ENCODE results near the gene TMBIM1. TPM values are rescaled to one million over a fixed set of nuclear protein-coding genes. Genes with fewer than 3 reads are reported as not detected.

TMBIM1 gene
- polyA plus RNA-seq, 1 donor = 236 TPM

DNA sequence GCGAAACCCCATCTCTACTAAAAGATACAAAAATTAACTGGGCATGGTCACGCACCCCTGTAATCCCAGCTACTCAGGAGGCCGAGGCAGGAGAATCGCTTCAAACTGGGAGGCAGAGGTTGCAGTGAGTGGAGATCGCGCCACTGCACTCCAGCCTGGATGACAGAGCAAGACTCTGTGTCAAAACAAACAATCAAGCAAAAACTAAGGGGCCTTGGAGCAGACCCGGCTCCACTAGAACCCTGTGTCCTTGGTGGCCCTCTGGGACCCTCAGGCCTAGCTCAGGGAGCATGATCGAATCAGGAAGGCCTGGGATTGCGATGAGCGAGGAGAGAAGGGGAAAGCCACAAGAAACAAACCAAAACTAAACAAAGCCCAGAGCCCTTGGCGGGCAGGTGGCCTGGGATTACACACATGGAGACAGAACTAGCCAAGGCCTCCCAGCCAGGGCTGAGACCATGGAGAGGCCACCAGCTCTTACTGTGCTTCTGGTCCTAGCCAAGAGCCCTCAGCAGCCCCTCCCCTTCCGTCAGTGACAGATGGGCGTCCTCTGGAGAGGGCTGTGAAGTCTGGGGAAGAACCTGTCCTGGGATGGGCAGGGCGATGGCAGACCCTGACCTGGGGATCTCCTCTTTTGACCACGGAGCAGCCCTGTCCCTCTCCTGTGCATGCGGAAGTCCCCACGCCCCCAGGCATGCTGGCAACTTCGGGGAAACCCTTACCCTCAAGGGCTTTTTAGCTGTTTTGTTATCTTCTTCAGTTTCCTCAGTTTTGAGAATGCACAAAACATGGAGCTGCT, 36.9 kb upstream of the TMBIM1 start:
- H3K4me3 ChIP-seq (ENCODE audit: low read length) = no peak overlapping the region
- no peaks in the 10 kb centered on the region for H3K9me3 ChIP-seq (ENCODE audit: control insufficient read depth, low read depth, low read length)
- no peaks in the 10 kb centered on the region for H3K27me3 ChIP-seq (ENCODE audit: control insufficient read depth, insufficient read depth, low read length)
- WGBS (ENCODE audit: insufficient coverage, low lambda C conversion rate) = no CpG with 5 or more reads among the region's 18 CpGs
- no peak overlapping the region for H3K27ac ChIP-seq (ENCODE audit: low read length)
- peaks cover 9% of the 10 kb centered on the region for H3K36me3 ChIP-seq (ENCODE audit: control insufficient read depth, insufficient read depth, low read length)
- peaks cover 40% of the 10 kb centered on the region for H3K4me1 ChIP-seq (ENCODE audit: control insufficient read depth, insufficient read depth, low read length)
- DNase-seq = no peak

DNA sequence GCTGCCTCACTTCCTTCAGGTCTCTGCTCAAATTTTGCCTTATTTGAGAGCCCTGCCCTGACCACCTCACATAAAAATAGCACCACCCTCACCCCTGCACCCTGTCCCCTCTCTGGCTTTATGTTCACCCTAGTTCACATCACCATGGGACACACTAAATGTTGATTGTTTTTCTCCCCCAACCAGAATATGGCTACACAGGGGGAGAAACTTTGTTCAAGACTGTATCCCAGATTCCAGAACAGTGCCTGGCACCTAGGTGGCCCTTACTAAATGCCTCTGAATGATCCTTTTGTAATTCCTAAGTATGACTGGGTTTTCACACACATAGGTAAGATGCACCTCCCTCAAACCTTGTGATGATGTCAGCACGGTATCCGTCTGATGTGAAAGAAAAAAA, 36.0 kb upstream of the TMBIM1 start:
- WGBS (ENCODE audit: insufficient coverage, low lambda C conversion rate) = no CpG with 5 or more reads among the region's 2 CpGs
- H3K9me3 ChIP-seq (ENCODE audit: control insufficient read depth, low read depth, low read length) = no peaks in the 10 kb centered on the region
- H3K4me1 ChIP-seq (ENCODE audit: control insufficient read depth, insufficient read depth, low read length) = peaks cover 45% of the 10 kb centered on the region
- peak overlapping the region; percentile 62 for H3K27ac ChIP-seq (ENCODE audit: low read length)
- no peak overlapping the region for H3K4me3 ChIP-seq (ENCODE audit: low read length)
- H3K36me3 ChIP-seq (ENCODE audit: control insufficient read depth, insufficient read depth, low read length) = peaks cover 9% of the 10 kb centered on the region
- DNase-seq = no peak
- no peaks in the 10 kb centered on the region for H3K27me3 ChIP-seq (ENCODE audit: control insufficient read depth, insufficient read depth, low read length)

DNA sequence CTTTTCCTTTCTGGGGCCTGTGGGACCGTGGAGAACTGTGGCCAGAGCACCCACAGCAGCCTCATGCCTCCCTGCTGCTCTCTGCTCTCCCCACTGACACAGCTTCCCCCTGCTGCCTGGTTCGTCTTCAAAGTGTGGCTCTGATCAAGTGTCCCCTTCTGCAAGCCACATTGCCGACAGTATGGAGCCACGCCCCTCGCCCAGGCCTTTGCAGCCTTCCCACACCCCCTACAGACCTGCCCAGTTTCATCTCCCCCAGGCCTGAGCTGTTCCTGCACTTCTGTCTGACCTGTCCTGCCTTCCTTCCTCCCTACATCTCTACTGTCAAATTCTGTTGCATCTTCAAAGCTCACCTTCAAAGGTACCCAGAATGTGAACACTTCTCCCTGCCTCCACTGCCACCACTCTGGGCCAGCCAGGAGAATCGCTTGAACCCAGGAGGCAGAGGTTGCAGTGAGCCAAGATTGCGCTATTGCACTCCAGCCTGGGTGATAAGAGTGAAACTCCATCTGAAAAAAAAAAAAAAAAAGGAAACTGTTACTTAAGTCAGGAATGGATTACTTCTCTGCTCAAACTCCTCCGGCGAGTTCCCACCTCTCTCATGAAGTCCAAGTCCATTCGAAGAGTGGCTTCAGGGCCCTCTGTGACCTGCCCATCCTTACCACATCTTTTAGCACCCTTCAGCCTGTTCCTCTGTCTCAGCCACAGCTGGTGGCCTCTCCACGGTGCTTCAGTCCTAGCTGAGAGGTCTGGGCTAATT, 35.3 kb upstream of the TMBIM1 start:
- DNase-seq = peak in 1 of 2 donors; percentile 64
- WGBS (ENCODE audit: insufficient coverage, low lambda C conversion rate) = no CpG with 5 or more reads among the region's 11 CpGs
- Histone ChIP-seq H3K36me3 (ENCODE audit: control insufficient read depth, insufficient read depth, low read length) (peaks cover 9% of the 10 kb centered on the region), H3K4me1 (ENCODE audit: control insufficient read depth, insufficient read depth, low read length) (peaks cover 45% of the 10 kb centered on the region), H3K4me3 (ENCODE audit: low read length) (no peak overlapping the region), H3K27ac (ENCODE audit: low read length) (peak overlapping the region; percentile 62), H3K27me3 (ENCODE audit: control insufficient read depth, insufficient read depth, low read length) (no peaks in the 10 kb centered on the region), H3K9me3 (ENCODE audit: control insufficient read depth, low read depth, low read length) (no peaks in the 10 kb centered on the region)

DNA sequence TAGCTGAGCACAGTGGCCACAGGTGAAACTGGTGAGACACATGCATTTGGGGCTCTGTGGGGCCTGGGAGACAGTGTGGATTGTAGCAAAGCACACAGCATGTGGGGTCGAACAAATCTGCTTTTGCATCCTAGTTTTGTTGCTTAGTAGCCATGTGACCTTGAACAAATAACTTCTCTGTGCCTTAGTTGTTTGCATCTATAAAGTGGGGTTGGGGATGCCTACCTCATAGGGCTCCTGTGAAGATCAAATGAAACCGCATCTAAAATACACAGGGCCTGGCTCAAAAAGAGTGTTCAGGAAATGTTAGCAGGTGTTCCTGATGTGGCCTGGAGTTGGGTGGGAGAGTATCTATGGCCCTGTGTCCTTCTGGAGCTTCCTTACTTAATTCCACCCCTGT, 34.0 kb upstream of the TMBIM1 start:
- no peak for DNase-seq
- Histone ChIP-seq H3K4me1 (ENCODE audit: control insufficient read depth, insufficient read depth, low read length) (peaks cover 53% of the 10 kb centered on the region), H3K4me3 (ENCODE audit: low read length) (no peak overlapping the region), H3K27ac (ENCODE audit: low read length) (no peak overlapping the region), H3K36me3 (ENCODE audit: control insufficient read depth, insufficient read depth, low read length) (peaks cover 9% of the 10 kb centered on the region), H3K9me3 (ENCODE audit: control insufficient read depth, low read depth, low read length) (no peaks in the 10 kb centered on the region), H3K27me3 (ENCODE audit: control insufficient read depth, insufficient read depth, low read length) (no peaks in the 10 kb centered on the region)
- no CpG with 5 or more reads among the region's 2 CpGs for WGBS (ENCODE audit: insufficient coverage, low lambda C conversion rate)

DNA sequence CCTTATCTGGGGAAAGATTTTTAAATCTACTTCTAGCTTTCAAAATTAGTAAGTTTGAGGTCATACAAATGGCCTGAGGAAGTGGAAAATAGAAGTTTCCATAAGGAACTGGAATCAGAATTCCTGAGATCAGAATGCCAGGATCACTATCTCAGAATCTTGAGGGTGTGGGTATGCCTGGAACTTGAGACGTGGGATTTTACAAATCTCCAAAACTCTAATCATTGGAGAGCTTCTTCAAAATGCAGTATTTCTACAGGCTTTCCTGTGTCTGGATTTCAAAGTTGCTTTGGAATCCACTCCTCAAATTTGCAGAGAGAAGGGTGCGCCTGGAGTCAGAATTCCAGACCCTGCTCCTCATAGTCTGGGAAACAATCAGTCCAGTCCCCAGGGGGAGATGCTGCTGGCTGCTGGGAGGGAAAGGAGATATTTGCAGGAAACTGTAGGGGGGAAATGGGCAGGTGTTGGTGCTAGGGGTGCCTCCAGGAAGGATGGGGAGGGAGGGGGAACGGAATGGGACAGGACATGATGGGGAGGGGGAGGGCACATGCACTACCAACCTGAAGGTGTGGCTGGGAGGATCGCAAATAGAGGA, 33.4 kb upstream of the TMBIM1 start:
- WGBS (ENCODE audit: insufficient coverage, low lambda C conversion rate) = no CpG with 5 or more reads among the region's 4 CpGs
- Histone ChIP-seq H3K27ac (ENCODE audit: low read length) (no peak overlapping the region), H3K36me3 (ENCODE audit: control insufficient read depth, insufficient read depth, low read length) (peaks cover 9% of the 10 kb centered on the region), H3K9me3 (ENCODE audit: control insufficient read depth, low read depth, low read length) (no peaks in the 10 kb centered on the region), H3K4me1 (ENCODE audit: control insufficient read depth, insufficient read depth, low read length) (peaks cover 57% of the 10 kb centered on the region), H3K27me3 (ENCODE audit: control insufficient read depth, insufficient read depth, low read length) (no peaks in the 10 kb centered on the region), H3K4me3 (ENCODE audit: low read length) (no peak overlapping the region)
- DNase-seq = no peak

DNA sequence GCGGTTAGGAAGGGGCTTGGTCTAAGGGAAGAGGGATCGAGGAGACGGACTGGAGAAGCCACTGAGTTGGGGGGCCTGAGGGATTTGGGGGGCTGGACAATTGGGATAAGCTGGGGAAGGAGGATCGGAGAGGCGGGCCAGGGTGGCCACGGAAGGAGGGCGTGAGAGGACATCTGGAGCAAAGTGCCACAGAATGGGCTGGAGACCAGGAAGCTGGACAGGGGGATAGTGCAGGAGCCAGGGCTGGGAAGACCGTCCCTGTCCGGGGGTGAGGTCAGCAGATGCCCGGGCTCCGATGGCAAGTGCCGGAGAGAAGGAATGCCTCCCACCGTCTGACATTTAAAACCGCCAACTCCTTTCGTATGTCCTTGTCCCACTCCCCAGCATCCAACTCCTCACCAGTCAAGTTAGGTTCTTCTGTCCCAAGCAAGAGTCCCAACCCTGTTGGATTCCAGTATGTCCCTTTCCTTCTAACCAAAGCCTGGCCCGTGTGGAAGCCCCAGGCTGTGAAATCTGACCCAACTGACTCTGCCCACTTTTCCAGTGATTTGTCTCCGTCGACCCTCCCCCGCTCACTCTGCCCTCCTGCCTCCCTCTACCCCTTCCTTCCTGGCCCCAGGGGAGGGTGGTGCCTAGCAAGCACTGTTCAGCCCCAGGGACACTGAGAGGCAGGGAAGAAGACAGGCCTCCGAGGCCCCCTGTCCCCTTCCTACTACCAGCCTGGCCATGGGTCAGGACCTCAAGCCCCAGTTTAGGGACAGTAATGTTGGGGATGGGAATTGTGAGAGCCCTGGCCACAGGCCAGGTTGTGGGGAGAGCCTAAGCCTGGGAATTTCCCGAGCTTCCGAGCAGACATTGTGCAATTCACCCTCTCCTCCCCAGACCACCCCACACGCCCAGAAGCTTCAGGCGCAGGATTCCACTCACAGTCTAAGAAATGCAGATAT, 31.5 kb upstream of the TMBIM1 start:
- Histone ChIP-seq H3K4me1 (ENCODE audit: control insufficient read depth, insufficient read depth, low read length) (peaks cover 44% of the 10 kb centered on the region), H3K4me3 (ENCODE audit: low read length) (peak overlapping the region; percentile 80), H3K9me3 (ENCODE audit: control insufficient read depth, low read depth, low read length) (no peaks in the 10 kb centered on the region), H3K36me3 (ENCODE audit: control insufficient read depth, insufficient read depth, low read length) (peaks cover 4% of the 10 kb centered on the region), H3K27me3 (ENCODE audit: control insufficient read depth, insufficient read depth, low read length) (no peaks in the 10 kb centered on the region), H3K27ac (ENCODE audit: low read length) (peak overlapping the region; percentile 92)
- 20% methylated on average over 1 of the region's 24 CpGs for WGBS (ENCODE audit: insufficient coverage, low lambda C conversion rate)
- DNase-seq = peak; percentile 47 to 75

DNA sequence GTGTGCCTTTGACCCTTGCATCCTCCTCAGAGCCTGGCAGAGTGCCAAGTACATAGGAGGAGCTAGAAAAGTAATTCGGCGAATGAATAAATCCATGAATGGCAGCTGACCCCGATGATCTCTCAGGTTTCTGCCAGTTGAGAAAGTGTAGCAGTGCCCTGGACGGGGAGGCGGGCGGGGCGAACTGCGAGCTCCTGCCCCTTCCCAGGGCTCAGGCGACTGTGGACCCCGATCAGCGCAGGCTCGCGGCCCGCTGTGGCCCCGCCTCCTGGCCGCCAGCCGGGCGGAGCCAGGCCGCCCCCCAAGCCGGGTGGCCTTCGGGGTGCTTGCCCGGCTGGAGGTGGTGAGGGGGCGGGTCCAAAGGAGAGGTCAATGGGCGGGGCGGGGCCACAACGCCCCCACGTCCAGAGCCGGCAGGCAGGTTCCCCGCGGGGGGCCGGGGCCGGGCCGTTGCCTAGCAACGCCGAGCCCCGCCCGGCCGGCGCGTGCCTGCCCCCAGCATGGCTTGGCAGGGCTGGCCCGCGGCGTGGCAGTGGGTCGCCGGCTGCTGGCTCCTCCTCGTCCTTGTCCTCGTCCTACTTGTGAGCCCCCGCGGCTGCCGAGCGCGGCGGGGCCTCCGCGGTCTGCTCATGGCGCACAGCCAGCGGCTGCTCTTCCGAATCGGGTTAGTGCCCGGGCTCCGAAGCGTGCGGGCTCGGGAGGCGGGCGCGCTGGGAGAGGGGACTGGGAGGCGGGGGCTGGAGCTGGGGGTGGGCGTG, 30.6 kb upstream of the TMBIM1 start:
- Histone ChIP-seq H3K36me3 (ENCODE audit: control insufficient read depth, insufficient read depth, low read length) (no peaks in the 10 kb centered on the region), H3K4me1 (ENCODE audit: control insufficient read depth, insufficient read depth, low read length) (peaks cover 39% of the 10 kb centered on the region), H3K27ac (ENCODE audit: low read length) (peak overlapping the region; percentile 92), H3K9me3 (ENCODE audit: control insufficient read depth, low read depth, low read length) (no peaks in the 10 kb centered on the region), H3K4me3 (ENCODE audit: low read length) (peak overlapping the region; percentile 80), H3K27me3 (ENCODE audit: control insufficient read depth, insufficient read depth, low read length) (no peaks in the 10 kb centered on the region)
- DNase-seq = no peak
- no CpG with 5 or more reads among the region's 69 CpGs for WGBS (ENCODE audit: insufficient coverage, low lambda C conversion rate)

DNA sequence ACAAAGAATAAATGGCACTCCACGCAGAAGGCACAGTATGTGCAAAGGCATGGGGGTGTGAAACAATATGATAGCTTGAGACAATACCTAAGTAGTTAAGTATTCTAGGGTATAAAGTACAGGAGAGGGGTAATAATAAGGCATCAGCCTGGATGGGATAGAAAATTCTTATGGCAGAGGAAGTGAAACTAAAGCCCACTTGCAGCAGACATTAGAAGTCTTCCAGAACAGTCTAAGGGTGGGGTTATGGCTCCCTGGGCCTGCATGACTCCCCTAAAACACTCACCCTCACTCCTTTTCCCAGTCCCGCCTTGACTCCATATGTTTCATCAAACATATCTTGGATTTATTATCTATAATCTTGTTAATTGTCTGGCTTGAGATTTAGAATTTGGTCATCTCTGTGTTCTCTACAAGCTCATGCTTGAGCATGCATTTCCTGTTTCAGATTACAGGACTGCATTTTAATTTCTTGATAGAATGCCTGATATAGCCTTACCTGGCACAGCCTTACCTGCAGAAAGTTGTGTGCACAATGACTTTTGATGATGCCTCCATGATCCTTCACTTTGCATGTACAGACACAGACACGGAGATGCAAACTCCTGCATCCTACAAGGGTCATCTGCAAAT, 28.5 kb upstream of the TMBIM1 start:
- WGBS (ENCODE audit: insufficient coverage, low lambda C conversion rate) = 80% methylated on average over 1 of the region's 3 CpGs
- Histone ChIP-seq H3K4me1 (ENCODE audit: control insufficient read depth, insufficient read depth, low read length) (peaks cover 40% of the 10 kb centered on the region), H3K27me3 (ENCODE audit: control insufficient read depth, insufficient read depth, low read length) (no peaks in the 10 kb centered on the region), H3K36me3 (ENCODE audit: control insufficient read depth, insufficient read depth, low read length) (no peaks in the 10 kb centered on the region), H3K9me3 (ENCODE audit: control insufficient read depth, low read depth, low read length) (no peaks in the 10 kb centered on the region), H3K4me3 (ENCODE audit: low read length) (no peak overlapping the region), H3K27ac (ENCODE audit: low read length) (no peak overlapping the region)
- DNase-seq = peak in 1 of 2 donors; percentile 37

DNA sequence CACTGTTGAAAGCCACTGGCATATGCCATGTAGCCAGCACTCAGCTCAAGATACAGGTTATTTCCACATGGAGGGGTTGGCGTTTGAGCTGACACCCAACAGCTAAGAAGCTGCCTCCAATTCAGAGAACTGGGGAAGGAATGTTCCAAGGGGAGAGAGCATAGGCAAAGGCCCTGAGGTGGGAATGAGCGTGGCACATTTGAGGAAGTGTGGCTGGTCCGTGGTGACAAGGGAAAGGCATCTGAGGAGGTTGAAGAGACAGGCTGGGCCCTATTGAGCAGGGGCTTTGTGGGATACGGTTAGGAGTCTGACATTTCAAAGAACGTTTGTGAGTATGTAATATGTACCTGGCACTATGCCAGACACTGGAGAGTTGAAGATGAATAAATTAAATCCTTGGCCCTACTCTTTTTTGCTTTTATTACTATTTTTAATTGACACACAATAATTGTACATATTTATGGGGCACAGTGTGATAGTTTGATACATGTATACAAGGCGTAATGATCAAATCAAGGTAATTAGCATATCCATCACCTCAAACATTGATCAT, 27.6 kb upstream of the TMBIM1 start:
- Histone ChIP-seq H3K27ac (ENCODE audit: low read length) (no peak overlapping the region), H3K4me3 (ENCODE audit: low read length) (no peak overlapping the region), H3K36me3 (ENCODE audit: control insufficient read depth, insufficient read depth, low read length) (no peaks in the 10 kb centered on the region), H3K4me1 (ENCODE audit: control insufficient read depth, insufficient read depth, low read length) (peaks cover 40% of the 10 kb centered on the region), H3K27me3 (ENCODE audit: control insufficient read depth, insufficient read depth, low read length) (no peaks in the 10 kb centered on the region), H3K9me3 (ENCODE audit: control insufficient read depth, low read depth, low read length) (no peaks in the 10 kb centered on the region)
- DNase-seq = no peak
- WGBS (ENCODE audit: insufficient coverage, low lambda C conversion rate) = no CpG with 5 or more reads among the region's 6 CpGs
